Measurements from ENCODE around the gene GRHPR. TPM values are rescaled to one million over a fixed set of nuclear protein-coding genes. Genes with fewer than 3 reads are reported as not detected.

Gene GRHPR
- total RNA-seq = 131 TPM

DNA sequence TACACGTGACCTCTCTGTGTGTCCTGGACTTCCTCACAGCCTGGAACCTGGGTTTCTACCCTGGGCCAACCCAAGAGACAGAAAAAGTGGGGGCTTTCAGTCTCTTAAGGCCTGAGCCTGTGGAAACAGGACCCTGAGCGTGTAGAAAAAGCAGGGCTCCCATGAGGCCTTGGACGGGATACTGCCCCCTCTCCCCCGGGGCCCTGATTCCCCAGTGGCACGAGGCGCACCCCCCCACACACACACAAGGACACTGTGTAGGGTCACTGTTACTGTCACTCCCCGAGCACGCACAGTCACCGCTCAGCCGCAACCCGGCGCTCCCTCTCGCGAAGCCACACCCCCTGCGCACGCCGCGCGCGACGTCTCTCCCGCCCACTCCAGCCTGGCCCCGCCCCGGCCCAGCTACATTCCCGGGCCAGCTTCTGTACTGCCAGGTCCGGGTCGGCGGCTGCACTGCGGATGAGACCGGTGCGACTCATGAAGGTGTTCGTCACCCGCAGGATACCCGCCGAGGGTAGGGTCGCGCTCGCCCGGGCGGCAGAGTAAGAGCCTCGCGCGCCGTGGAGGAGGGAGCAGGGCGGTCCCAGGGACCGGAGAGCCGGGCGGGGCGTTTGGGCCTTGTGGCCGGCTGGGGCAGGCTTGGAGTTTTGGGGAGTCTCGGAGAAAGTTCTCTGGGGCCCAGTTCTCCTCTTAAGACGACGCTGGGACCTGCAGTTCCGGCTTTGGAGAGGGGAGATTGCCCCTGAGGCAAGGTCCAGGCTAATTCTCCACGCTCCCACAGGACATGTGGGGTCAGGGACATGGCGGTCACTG, at the start of gene GRHPR:
GRHPR (plus strand) TSS at position 408 of the 816 bp plus-strand sequence; CDS start at position 463, 55 bp downstream.
- H3K36me3 ChIP-seq = peaks cover 7 to 16% of the 10 kb centered on the region in 2 donors
- intact Hi-C loops (cut with DNase I) = loop anchor here (1.0 to 10.0 kb wide), 7 partner anchors 42 to 1018 kb away; partner anchors contain the start of genes DCAF10, FBXO10, RNF38 and ZCCHC7
- no peak for TF ChIP-seq CTCF (IDR thresholded peaks at IDR 0.05)
- no peaks in the 10 kb centered on the region for H3K9me3 ChIP-seq
- H3K4me3 ChIP-seq = peak within 1 kb of the TSS; percentile 80 to 88
- peak; percentile 52 to 92 for DNase-seq (ENCODE audit: low spot score in 2 of 2)
- peaks cover 8 to 18% of the 10 kb centered on the region in 2 donors for H3K4me1 ChIP-seq
- H3K27ac ChIP-seq = peak within 1 kb of the TSS; percentile 77 to 86
- no peaks in the 10 kb centered on the region for H3K27me3 ChIP-seq

DNA sequence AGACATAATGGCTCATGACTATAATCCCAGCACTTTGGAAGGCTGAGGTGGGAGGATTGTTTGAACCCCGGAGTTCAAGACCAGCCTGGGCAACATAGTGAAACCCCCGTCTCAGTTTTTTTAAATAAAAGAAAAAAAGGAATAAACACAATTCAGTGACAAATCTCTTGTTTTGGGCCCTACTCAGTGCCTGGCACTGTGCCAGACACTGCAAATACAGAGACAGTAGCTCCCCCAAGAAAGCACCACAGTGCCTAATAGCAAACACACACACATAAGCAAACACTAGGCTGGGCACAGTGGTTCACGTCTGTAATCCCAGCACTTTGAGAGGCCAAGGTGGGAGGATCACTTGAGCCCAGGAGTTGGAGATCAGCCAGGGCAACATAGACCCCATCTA, 49.7 kb upstream of the GRHPR start:
- no peaks in the 10 kb centered on the region for H3K4me1 ChIP-seq
- intact Hi-C loops (cut with DNase I) = no loop called here
- H3K4me3 ChIP-seq = no peak overlapping the region
- TF ChIP-seq CTCF (IDR thresholded peaks at IDR 0.05) = no peak
- no peaks in the 10 kb centered on the region for H3K36me3 ChIP-seq
- DNase-seq (ENCODE audit: low spot score in 2 of 2) = no peak
- H3K27ac ChIP-seq = no peak overlapping the region
- H3K27me3 ChIP-seq = no peaks in the 10 kb centered on the region
- no peaks in the 10 kb centered on the region for H3K9me3 ChIP-seq

- Histone ChIP-seq H3K27ac (no peak overlapping the region), H3K36me3 (no peaks in the 10 kb centered on the region), H3K27me3 (no peaks in the 10 kb centered on the region), H3K4me1 (no peaks in the 10 kb centered on the region), H3K9me3 (no peaks in the 10 kb centered on the region), H3K4me3 (no peak overlapping the region)
- TF ChIP-seq CTCF (IDR thresholded peaks at IDR 0.05) = no peak
- intact Hi-C loops (cut with DNase I) = no loop called here
- DNase-seq (ENCODE audit: low spot score in 2 of 2) = no peak
Measured at GRCh38 chr9:37373621-37374020, 48.9 kb upstream of the GRHPR start.

- no peaks in the 10 kb centered on the region for H3K36me3 ChIP-seq
- no peak overlapping the region for H3K27ac ChIP-seq
- H3K4me1 ChIP-seq = no peaks in the 10 kb centered on the region
- intact Hi-C loops (cut with DNase I) = no loop called here
- TF ChIP-seq CTCF (IDR thresholded peaks at IDR 0.05) = no peak
- no peak for DNase-seq (ENCODE audit: low spot score in 2 of 2)
- no peaks in the 10 kb centered on the region for H3K27me3 ChIP-seq
- H3K4me3 ChIP-seq = no peak overlapping the region
- H3K9me3 ChIP-seq = no peaks in the 10 kb centered on the region
Measured at GRCh38 chr9:37374892-37375291, 47.6 kb upstream of the GRHPR start.

DNA sequence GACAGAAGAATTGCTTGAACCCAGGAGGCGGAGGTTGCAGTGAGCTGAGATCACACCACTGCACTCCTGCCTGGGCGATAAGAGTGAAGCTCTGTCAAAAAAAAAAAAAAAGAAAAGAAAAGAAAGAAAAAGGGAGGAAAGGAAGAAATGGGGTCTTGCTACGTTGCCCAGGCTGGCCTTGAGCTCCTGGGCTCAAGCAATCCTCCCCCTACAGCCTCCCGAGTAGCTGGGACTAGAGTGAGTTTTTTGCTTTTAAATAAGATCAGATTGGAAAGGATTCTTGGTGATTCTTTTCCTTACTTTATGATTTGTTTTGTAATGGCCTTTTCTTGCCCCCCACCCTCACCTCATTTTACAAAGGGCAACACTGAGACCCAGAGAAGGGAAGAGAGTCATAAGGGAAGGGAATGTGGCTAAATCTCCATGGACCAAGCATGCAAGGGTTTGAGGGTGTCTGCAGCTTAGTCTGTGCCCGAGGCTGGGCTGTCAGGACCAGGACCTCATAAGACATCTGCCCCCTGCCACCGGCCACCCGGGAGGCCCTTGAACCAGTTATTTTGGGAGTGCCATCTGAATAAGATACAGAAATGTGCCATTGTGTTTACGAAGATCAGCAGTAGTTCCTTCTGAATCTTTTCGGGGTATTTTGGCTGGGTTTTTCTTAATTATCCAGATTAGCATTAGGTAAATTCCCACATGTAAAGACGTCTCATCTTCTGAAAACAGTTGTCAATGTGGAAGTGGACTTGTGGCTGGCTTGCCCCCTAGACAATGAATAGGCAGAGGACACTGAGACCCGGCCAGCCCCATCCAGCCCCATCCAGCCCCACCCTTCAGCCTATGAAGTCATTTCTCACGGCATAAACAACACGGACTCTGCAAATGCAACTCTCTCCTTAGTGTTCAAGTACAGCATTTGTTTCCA, 44.5 kb upstream of the GRHPR start:
- H3K4me3 ChIP-seq = no peak overlapping the region
- no peaks in the 10 kb centered on the region for H3K27me3 ChIP-seq
- DNase-seq (ENCODE audit: low spot score in 2 of 2) = no peak
- H3K4me1 ChIP-seq = no peaks in the 10 kb centered on the region
- TF ChIP-seq CTCF (IDR thresholded peaks at IDR 0.05) = no peak
- no peak overlapping the region for H3K27ac ChIP-seq
- no peaks in the 10 kb centered on the region for H3K36me3 ChIP-seq
- H3K9me3 ChIP-seq = no peaks in the 10 kb centered on the region
- intact Hi-C loops (cut with DNase I) = no loop called here

All from ascending aorta (tissue), 2 donors.